GM10248 (cell line): Measurements from ENCODE around the gene ONECUT3.

ENCODE experiments used
- CTCF ChIA-PET: fragments of 300-600 bp; sonication (Branson Sonifier 250); formaldehyde crosslinking; extraction: SDS; loops from one replicate; lab custom pipeline; 2021; ENCODE audit warnings: antibody characterized with exemption; lab: Yijun Ruan, JAX
- POLR2A ChIA-PET: fragments of 350-650 bp; sonication (Branson Sonifier 250); formaldehyde crosslinking; extraction: SDS; loops from one replicate; lab custom pipeline; 2020; ENCODE audit warnings: antibody characterized with exemption; lab: Yijun Ruan, JAX
- DNase-seq: peaks from one replicate; pipeline ENCODE4 v3.0.0; 2012; ENCODE audit errors: extremely low spot score
- TF ChIP-seq, protein P1 (sequence below): IDR thresholded peaks from 2 replicates; pipeline ENCODE4 v1.5.1; 2012; ENCODE audit warnings: mild to moderate bottlenecking, low read depth; ENCODE audit errors: extremely low read depth, missing control alignments, control extremely low read depth

ONECUT3 gene

DNA sequence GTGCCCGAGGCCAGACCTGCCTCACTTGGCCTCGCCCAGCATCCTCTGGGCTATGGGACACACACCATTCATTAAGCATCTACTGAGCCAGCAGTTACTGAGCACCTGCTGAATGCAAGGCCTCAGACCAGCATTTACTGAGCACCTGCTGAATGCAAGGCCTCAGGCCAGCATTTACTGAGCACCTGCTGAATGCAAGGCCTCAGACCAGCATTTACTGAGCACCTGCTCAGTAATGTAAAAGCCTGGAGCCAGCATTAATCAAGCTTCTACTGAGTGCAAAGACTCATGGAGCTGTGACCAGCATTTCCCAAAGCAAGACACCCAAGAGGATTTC is 55.1 kb downstream of the ONECUT3 start:
- POLR2A ChIA-PET, result interaction anchor here (0.6 kb wide), 1 partner anchor 200 kb away, joined by 3 read pairs; no protein-coding TSS in a partner anchor
- CTCF ChIA-PET, result interaction anchor here (0.9 to 1.0 kb wide), 2 partner anchors 15 to 18 kb away, joined by 3 to 4 read pairs; no protein-coding TSS in a partner anchor
- DNase-seq, result no peak

DNA sequence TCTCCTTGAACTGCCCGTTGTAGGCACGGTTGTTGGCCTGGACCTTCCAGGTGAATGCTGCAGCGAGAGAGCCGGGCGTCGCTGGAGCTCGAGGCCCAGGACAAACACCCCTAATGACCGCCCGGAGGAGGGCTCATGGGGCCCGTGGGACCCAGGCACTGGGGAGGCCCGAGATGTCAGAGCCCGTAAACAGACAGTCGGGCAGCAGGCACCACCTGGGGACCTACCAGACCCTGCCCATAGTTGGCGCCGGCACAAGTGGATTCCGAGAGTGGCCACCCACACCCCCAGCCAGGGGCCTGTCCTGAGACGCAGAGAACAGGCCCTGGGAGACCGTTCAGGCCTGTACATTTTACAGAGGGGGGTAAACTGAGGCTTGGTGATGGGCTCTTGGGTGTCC is 56.4 kb downstream of the ONECUT3 start:
- TF ChIP-seq, protein P1, sequence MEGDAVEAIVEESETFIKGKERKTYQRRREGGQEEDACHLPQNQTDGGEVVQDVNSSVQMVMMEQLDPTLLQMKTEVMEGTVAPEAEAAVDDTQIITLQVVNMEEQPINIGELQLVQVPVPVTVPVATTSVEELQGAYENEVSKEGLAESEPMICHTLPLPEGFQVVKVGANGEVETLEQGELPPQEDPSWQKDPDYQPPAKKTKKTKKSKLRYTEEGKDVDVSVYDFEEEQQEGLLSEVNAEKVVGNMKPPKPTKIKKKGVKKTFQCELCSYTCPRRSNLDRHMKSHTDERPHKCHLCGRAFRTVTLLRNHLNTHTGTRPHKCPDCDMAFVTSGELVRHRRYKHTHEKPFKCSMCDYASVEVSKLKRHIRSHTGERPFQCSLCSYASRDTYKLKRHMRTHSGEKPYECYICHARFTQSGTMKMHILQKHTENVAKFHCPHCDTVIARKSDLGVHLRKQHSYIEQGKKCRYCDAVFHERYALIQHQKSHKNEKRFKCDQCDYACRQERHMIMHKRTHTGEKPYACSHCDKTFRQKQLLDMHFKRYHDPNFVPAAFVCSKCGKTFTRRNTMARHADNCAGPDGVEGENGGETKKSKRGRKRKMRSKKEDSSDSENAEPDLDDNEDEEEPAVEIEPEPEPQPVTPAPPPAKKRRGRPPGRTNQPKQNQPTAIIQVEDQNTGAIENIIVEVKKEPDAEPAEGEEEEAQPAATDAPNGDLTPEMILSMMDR, result no peak
- ChIA-PET POLR2A (no interaction called here), CTCF (interaction anchor here (1.4 to 1.7 kb wide), 2 partner anchors 13 to 137 kb away, joined by 5 read pairs; no protein-coding TSS in a partner anchor)
- DNase-seq, result no peak

More for the DNA sequence above, 55.1 kb downstream of the ONECUT3 start:
- TF ChIP-seq, protein P1, result no peak

DNA sequence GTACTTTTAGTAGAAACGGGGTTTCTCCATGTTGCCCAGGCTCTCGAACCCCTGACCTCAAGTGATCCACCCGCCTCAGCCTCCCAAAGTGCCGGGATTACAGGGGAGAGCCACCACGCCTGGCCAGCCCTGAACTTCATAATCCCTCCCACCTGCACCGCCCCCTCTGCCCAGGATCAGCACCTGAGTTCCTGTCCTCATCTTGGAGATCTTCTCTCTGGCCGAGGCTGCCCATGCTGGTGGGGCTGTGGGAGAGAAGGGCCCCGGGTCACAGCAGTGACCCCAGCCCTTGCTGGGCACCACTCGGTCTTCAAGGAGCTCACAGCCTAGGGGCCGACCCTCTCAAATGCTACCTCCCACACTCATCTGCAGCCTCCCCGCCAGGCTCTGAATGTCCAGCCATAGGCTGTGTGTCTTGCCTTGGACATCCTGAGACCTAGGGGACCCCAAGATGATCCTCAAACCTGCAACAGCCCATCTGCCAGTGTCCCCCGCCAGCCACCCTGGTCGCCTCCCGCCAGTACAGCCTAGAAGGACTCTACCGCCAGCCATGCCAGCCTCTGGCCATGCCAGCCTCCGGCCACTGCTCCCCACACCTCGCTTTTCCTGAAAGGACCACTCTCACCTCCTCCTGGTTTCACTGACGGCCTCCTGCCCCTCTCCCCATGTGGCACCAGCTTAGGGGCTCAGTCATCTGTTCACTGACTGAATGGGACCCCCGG is 57.3 kb downstream of the ONECUT3 start:
- ChIA-PET POLR2A (no interaction called here), CTCF (interaction anchor here (1.0 to 1.7 kb wide), 6 partner anchors 14 to 138 kb away, joined by 3 to 6 read pairs (median 4); no protein-coding TSS in a partner anchor)
- TF ChIP-seq, protein P1, result no peak
- no peak for DNase-seq

DNA sequence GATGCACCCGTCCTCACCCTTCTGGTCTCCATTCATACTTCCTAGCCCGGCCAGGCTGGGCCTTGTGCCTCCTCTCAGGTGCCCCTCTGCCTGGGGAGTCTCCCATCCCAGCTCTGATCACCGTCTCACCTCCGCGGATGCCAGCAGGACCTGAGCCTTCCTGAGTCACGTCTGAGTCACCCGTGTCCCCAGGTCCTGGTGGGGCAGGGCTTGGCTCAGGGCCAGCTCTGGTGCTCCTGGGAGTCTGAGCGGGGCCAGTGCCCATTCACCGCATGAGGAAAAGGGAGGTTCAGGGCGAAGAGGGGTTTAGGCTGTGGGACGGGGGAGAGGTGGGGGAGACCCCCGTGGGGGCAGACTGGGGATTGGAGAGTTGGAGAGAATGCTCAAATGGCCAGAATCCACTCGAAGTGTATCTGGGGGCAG is 58.2 kb downstream of the ONECUT3 start:
- CTCF ChIA-PET, result interaction anchor here (1.0 to 1.7 kb wide), 4 partner anchors 14 to 27 kb away, joined by 3 to 6 read pairs (median 4); no protein-coding TSS in a partner anchor
- TF ChIP-seq, protein P1, result no peak
- POLR2A ChIA-PET, result no interaction called here
- no peak for DNase-seq

DNA sequence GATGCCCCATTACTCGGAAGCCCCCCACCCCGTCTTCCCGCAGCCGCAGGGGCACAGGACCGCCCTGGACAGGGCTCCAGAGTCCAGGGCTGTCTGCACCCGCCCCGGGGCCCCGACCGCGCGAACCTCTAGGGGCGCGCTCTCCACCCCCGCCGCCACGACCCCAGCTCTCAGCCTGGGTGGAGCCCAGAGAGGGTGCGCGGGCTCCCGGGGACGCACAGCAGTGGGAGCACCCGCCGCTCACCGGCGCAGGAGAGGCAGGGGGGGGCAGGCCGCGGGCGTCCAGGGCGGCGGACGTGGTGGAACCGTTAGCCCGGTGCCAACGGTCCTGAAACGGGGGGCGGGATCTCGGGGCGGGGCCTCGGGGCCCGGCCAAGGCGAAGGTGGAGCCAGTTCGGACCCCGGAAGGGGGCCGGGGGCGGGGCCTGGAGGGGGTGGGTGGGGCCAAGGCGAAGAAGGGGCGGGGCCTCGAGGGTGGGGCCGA is 58.7 kb downstream of the ONECUT3 start, which contains the start of gene ATP8B3:
Gene ATP8B3 (minus strand): TSS at position 335 of the 484 bp plus-strand sequence. CDS start 540 bp downstream, outside the sequence.
- ChIA-PET POLR2A (no interaction called here), CTCF (interaction anchor here (1.7 kb wide), 1 partner anchor 26 kb away, joined by 6 read pairs; no protein-coding TSS in a partner anchor)
- TF ChIP-seq, protein P1, result no peak
- DNase-seq, result peak; percentile 100

DNA sequence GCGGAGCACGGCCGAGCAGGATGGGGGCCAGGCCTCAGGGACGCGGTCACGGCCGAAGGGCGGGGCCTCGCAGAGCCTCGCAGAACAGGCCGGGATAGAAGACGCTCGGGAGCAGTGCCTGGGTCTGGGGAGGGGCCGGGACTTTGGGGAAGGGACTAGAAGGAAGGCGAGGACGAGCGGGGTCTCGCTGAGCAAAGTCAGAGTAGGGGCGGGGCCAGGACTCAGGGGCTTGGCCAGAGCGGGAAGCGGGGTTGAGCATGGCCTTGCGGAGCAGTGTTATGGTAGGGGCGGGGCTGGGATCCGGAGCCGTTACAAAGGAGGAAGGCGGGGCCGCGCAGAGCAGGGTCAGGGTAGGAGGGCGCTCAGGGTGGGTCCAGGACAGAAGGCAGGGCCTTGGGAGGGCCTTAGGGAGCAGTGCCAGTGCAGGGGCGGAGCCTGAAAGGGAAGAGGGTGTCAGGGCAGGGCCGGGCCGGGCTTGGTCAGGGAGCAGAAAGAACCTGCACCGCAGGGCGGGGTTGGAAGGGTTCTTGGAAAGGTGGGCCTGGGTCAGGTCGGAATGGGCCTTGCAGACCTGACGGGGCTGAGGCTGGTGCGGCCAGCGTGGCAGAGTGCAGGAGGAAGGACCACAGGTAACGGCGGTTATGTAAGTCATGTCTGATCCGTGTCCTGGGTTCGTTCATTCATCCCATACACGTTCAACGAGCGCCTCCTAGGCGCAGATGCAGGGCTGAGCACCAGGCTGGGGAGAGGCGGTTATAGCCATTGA is 59.3 kb downstream of the ONECUT3 start:
- ChIA-PET CTCF (interaction anchor here (7.2 kb wide), 1 partner anchor 13 kb away, joined by 51 read pairs; no protein-coding TSS in a partner anchor), POLR2A (no interaction called here)
- DNase-seq, result peak; percentile 93
- TF ChIP-seq, protein P1, result peak; percentile 63
